ENCODE data around the gene SYTL3. TPM values are rescaled to one million over a fixed set of nuclear protein-coding genes. Genes with fewer than 3 reads are reported as not detected.
"Not testable (repeated sequence)": the region's sequence is repeated elsewhere in the genome, so short reads cannot be mapped to it uniquely, and the experiment has no call there.

The SYTL3 gene
- total RNA-seq, 4 donors from 2014 or later = 2.4 to 6.4 (median 2.9) TPM

- TF ChIP-seq POLR2A (IDR thresholded peaks at IDR 0.05) = no peak
- TF ChIP-seq CTCF (IDR thresholded peaks at IDR 0.05) = no peak
- no peak for TF ChIP-seq POLR2AphosphoS5 (IDR thresholded peaks at IDR 0.05)
- TF ChIP-seq EP300 (IDR thresholded peaks at IDR 0.05; ENCODE audit: low read depth) = no peak
- no peak overlapping the region for H3K27ac ChIP-seq
Observed at GRCh38 chr6:158668707-158669103, 18.9 kb downstream of the SYTL3 start.

GRCh38 chr6:158669145-158670035 is 19.5 kb downstream of the SYTL3 start:
- intact Hi-C loops (cut with DNase I; ENCODE audit: low total_unique reads) (no loop called here), in situ Hi-C loops (cut with MboI; ENCODE audit: low pct_ligation_motif_present in 1 of 4, low pct_unique_long_range_greater_than_20kb in 1 of 4, low sequenced_read_pairs in 3 of 4) (no loop called here)
- Histone ChIP-seq H3K4me1 (peaks cover 0 to 6% (median 1%) of the 10 kb centered on the region in 4 donors), H3K27ac (no peak overlapping the region), H3K9me3 (no peaks in the 10 kb centered on the region), H3K27me3 (no peaks in the 10 kb centered on the region), H3K4me3 (no peak overlapping the region), H3K36me3 (no peaks in the 10 kb centered on the region)
- DNase-seq = no peak
- TF ChIP-seq CTCF (IDR thresholded peaks at IDR 0.05) = no peak
- 84 to 85% methylated on average over 5 to 7 of the region's 7 CpGs for WGBS, 2 donors (ENCODE audit: low coverage in 1 of 2)

More at GRCh38 chr6:158668707-158669103, 18.9 kb downstream of the SYTL3 start:
- H3K27me3 ChIP-seq = no peaks in the 10 kb centered on the region
- 83 to 86% methylated on average over 7 of the region's 7 CpGs for WGBS, 2 donors (ENCODE audit: low coverage in 1 of 2)
- no peaks in the 10 kb centered on the region for H3K9me3 ChIP-seq
- peaks cover 0 to 9% (median 4%) of the 10 kb centered on the region in 4 donors for H3K4me1 ChIP-seq
- no peak overlapping the region for H3K4me3 ChIP-seq
- DNase-seq = no peak
- no peaks in the 10 kb centered on the region for H3K36me3 ChIP-seq
- intact Hi-C loops (cut with DNase I; ENCODE audit: low total_unique reads) (no loop called here), in situ Hi-C loops (cut with MboI; ENCODE audit: low pct_ligation_motif_present in 1 of 4, low pct_unique_long_range_greater_than_20kb in 1 of 4, low sequenced_read_pairs in 3 of 4) (no loop called here)

GRCh38 chr6:158672119-158672518 is 22.3 kb downstream of the SYTL3 start:
- intact Hi-C loops (cut with DNase I; ENCODE audit: low total_unique reads); H3K27ac ChIP-seq; H3K4me1 ChIP-seq; H3K9me3 ChIP-seq; DNase-seq; in situ Hi-C loops (cut with MboI; ENCODE audit: low pct_ligation_motif_present in 1 of 4, low pct_unique_long_range_greater_than_20kb in 1 of 4, low sequenced_read_pairs in 3 of 4); H3K27me3 ChIP-seq; H3K36me3 ChIP-seq; H3K4me3 ChIP-seq: not testable (repeated sequence)
- WGBS, 2 donors (ENCODE audit: low coverage in 1 of 2) = 84 to 95% methylated on average over 6 to 8 of the region's 8 CpGs

GRCh38 chr6:158672726-158673125 is 22.9 kb downstream of the SYTL3 start:
- WGBS, 2 donors (ENCODE audit: low coverage in 1 of 2) = 99 to 100% methylated on average over 2 to 6 of the region's 6 CpGs
- TF ChIP-seq POLR2AphosphoS5 (IDR thresholded peaks at IDR 0.05) (no peak), POLR2A (IDR thresholded peaks at IDR 0.05) (no peak), CTCF (IDR thresholded peaks at IDR 0.05) (no peak), EP300 (IDR thresholded peaks at IDR 0.05; ENCODE audit: low read depth) (no peak)
- in situ Hi-C loops (cut with MboI; ENCODE audit: low pct_ligation_motif_present in 1 of 4, low pct_unique_long_range_greater_than_20kb in 1 of 4, low sequenced_read_pairs in 3 of 4) = no loop called here
- intact Hi-C loops (cut with DNase I; ENCODE audit: low total_unique reads) = no loop called here
- Histone ChIP-seq H3K27ac (no peak overlapping the region), H3K4me1 (peaks cover 0 to 6% (median 0%) of the 10 kb centered on the region in 4 donors), H3K4me3 (no peak overlapping the region), H3K36me3 (no peaks in the 10 kb centered on the region), H3K27me3 (no peaks in the 10 kb centered on the region), H3K9me3 (no peaks in the 10 kb centered on the region)
- no peak for DNase-seq
